Ishikawa (cell line): Measurements from ENCODE around the gene KIZ.

Experiments used
- CEBPB ChIP-seq: IDR thresholded peaks from 2 replicates; pipeline ENCODE4 v1.6.1; 2012
- CREB1 ChIP-seq: IDR thresholded peaks from 2 replicates; pipeline ENCODE4 v1.6.1; 2012; ENCODE audit warnings: low read depth
- EGR1 ChIP-seq: IDR thresholded peaks from 2 replicates; pipeline ENCODE4 v1.6.1; 2012
- EP300 ChIP-seq: IDR thresholded peaks from 2 replicates; pipeline ENCODE4 v1.6.1; 2012; ENCODE audit warnings: borderline replicate concordance
- FOXM1 ChIP-seq: IDR thresholded peaks from 2 replicates; pipeline ENCODE4 v1.6.1; 2012; ENCODE audit warnings: low read depth, borderline replicate concordance
- MAX ChIP-seq: IDR thresholded peaks from 2 replicates; pipeline ENCODE4 v1.6.1; 2012
- NFIC ChIP-seq: IDR thresholded peaks from 2 replicates; pipeline ENCODE4 v1.6.1; 2012
- RAD21 ChIP-seq: IDR thresholded peaks from 2 replicates; pipeline ENCODE4 v1.6.1; 2012; ENCODE audit warnings: low read depth
- TAF1 ChIP-seq: IDR thresholded peaks from 2 replicates; pipeline ENCODE4 v1.6.1; 2012; ENCODE audit warnings: low read depth, mild to moderate bottlenecking
- TCF12 ChIP-seq: IDR thresholded peaks from 2 replicates; pipeline ENCODE4 v1.6.1; 2012; ENCODE audit warnings: low read depth
- TEAD4 ChIP-seq: IDR thresholded peaks from 2 replicates; pipeline ENCODE4 v1.6.1; 2012
- YY1 ChIP-seq: IDR thresholded peaks from 2 replicates; pipeline ENCODE4 v1.6.1; 2012; ENCODE audit warnings: low read depth
- ZBTB7A ChIP-seq: IDR thresholded peaks from 2 replicates; pipeline ENCODE4 v1.6.1; 2012; ENCODE audit warnings: low read depth
- TF ChIP-seq, protein P1 (sequence below): IDR thresholded peaks from 2 replicates; pipeline ENCODE4 v1.6.1; 2012
- TF ChIP-seq, protein P2 (sequence below): IDR thresholded peaks from 2 replicates; pipeline ENCODE4 v1.6.1; 2012; ENCODE audit warnings: low read depth, mild to moderate bottlenecking

The KIZ gene

DNA sequence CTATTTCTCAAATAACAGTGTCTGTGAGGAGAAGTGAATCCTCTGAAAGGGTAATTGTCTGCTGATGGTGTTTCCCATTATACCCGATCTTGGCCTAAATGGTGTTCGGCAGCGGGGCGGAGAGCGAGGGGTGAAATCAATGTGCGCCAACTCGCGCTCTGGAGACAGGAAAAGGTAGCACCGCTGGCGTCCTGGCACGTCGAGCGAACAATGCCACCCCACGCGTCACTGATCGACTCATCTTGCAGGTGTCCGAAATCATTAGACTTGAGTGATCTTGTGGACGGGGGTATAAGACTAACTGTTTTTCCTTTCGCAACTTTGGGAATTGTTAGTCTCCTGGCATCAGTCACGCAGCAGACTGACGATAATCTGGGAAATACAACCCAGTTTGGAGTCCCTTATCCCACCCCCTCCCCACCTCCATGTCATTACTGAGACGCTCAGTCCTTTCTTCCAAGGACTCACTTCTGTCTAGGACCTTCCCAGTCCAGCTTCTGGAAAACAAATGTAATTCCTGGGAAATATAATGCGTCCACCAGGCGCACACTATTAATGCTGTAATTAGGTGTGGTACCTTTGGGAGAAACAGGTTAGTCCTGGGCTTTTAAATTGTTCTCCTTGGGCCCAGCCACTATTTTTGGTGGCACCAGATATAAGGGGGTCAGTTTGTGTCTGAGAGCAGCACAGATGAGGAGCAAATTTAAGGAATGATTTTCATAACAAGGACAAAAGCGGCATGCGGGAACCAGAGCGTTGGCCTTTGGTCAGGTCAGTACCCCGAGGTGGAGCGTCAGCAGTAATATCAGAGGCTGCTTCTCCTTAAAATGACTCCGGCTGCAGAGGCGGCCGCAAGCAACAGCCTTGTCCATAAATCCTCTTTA lies 22.1 kb upstream of the KIZ start:
- no peak for TF ChIP-seq ZBTB7A
- TF ChIP-seq TAF1: no peak
- TF ChIP-seq RAD21: no peak
- TF ChIP-seq, protein P1, sequence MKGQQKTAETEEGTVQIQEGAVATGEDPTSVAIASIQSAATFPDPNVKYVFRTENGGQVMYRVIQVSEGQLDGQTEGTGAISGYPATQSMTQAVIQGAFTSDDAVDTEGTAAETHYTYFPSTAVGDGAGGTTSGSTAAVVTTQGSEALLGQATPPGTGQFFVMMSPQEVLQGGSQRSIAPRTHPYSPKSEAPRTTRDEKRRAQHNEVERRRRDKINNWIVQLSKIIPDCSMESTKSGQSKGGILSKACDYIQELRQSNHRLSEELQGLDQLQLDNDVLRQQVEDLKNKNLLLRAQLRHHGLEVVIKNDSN: no peak
- TF ChIP-seq YY1: no peak
- no peak for TF ChIP-seq NFIC
- TF ChIP-seq TCF12: no peak
- TF ChIP-seq CREB1: no peak
- TF ChIP-seq FOXM1: no peak
- TF ChIP-seq CEBPB: no peak
- TF ChIP-seq MAX: no peak
- TF ChIP-seq TEAD4: no peak
- TF ChIP-seq EGR1: no peak
- TF ChIP-seq, protein P2, sequence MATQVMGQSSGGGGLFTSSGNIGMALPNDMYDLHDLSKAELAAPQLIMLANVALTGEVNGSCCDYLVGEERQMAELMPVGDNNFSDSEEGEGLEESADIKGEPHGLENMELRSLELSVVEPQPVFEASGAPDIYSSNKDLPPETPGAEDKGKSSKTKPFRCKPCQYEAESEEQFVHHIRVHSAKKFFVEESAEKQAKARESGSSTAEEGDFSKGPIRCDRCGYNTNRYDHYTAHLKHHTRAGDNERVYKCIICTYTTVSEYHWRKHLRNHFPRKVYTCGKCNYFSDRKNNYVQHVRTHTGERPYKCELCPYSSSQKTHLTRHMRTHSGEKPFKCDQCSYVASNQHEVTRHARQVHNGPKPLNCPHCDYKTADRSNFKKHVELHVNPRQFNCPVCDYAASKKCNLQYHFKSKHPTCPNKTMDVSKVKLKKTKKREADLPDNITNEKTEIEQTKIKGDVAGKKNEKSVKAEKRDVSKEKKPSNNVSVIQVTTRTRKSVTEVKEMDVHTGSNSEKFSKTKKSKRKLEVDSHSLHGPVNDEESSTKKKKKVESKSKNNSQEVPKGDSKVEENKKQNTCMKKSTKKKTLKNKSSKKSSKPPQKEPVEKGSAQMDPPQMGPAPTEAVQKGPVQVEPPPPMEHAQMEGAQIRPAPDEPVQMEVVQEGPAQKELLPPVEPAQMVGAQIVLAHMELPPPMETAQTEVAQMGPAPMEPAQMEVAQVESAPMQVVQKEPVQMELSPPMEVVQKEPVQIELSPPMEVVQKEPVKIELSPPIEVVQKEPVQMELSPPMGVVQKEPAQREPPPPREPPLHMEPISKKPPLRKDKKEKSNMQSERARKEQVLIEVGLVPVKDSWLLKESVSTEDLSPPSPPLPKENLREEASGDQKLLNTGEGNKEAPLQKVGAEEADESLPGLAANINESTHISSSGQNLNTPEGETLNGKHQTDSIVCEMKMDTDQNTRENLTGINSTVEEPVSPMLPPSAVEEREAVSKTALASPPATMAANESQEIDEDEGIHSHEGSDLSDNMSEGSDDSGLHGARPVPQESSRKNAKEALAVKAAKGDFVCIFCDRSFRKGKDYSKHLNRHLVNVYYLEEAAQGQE: no peak
- no peak for TF ChIP-seq EP300

- no peak for TF ChIP-seq MAX
- TF ChIP-seq NFIC: no peak
- TF ChIP-seq, protein P2: no peak
- no peak for TF ChIP-seq RAD21
- TF ChIP-seq TEAD4: no peak
- no peak for TF ChIP-seq ZBTB7A
- no peak for TF ChIP-seq TCF12
- TF ChIP-seq, protein P1: no peak
- TF ChIP-seq CREB1: no peak
- no peak for TF ChIP-seq EGR1
- TF ChIP-seq FOXM1: no peak
- no peak for TF ChIP-seq YY1
- no peak for TF ChIP-seq EP300
- no peak for TF ChIP-seq TAF1
- TF ChIP-seq CEBPB: no peak
Observed at GRCh38 chr20:21104466-21104761, 21.5 kb upstream of the KIZ start.

- TF ChIP-seq CREB1: no peak
Observed at GRCh38 chr20:21104921-21105320, 21.0 kb upstream of the KIZ start.

DNA sequence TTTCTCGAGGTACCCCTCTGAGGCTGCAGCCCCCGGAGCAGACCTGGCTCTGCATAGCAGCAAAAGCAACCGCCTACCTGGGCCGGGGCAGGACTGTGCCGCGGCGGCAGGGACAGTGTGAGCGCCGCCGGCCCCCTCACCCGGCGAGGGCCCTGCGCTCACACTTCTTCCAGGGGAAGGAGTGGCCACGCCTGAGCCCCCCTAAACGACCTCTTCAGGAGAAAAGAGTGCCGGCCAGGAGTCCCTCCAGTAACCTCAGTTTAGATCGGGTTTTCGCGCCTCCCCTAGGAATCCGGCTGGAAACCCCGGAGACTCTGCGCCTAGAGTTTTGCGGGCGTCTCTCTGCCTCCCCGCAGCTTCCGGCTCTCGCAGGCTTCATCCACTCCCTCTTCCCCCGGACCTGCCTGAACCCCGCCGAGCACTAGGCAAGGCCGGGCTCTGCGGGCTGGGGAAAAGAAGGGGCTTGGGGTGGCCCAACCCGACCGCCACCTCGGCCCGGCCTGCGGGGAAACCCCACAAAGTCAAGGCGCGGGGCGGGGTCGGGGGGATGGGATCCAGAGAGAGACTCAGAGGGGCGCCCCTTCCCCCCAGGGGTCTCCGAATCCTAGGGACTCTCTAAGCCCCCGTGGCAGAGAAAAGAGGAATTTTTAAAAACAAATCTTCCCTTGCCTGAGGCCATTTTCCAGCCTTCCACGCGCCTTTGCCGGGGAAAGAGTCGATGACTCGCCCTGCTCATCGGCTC lies 20.3 kb upstream of the KIZ start:
- TF ChIP-seq ZBTB7A: no peak
- no peak for TF ChIP-seq EGR1
- TF ChIP-seq RAD21: no peak
- TF ChIP-seq, protein P2: no peak
- TF ChIP-seq NFIC: no peak
- TF ChIP-seq TEAD4: no peak
- no peak for TF ChIP-seq CEBPB
- TF ChIP-seq TAF1: no peak
- TF ChIP-seq, protein P1: no peak
